K562 (cell line): Measurements from ENCODE around the gene ANXA1. TPM values are rescaled to one million over a fixed set of nuclear protein-coding genes. Genes with fewer than 3 reads are reported as not detected.
A peak's percentile ranks its signal among the peaks of the same experiment; 100 is the strongest.

Experiments used
- ATAC-seq: fragments of 200-7000 bp; cut with Tn5 transposase; 3 replicates; pipeline ENCODE4 v1.9.1; 2020; ENCODE audit warnings: moderate library complexity
- BruUV-seq: library from RNA; stranded (reverse); fragments of 400-500 nt; replicated peaks from 2 replicates; lab custom pipeline; 2021; lab: Mats Ljungman, UMichigan
- CTCF ChIA-PET: fragments of 300-600 bp; formaldehyde crosslinking; extraction: SDS; loops from one replicate; lab custom pipeline; 2021; ENCODE audit warnings: low intra/inter-chr PET ratio; lab: Yijun Ruan, JAX
- POLR2A ChIA-PET: fragments of 300-600, 350-650 bp; sonication (Branson Sonifier 250); formaldehyde crosslinking; extraction: SDS; loops from one replicate; lab custom pipeline; 2021; ENCODE audit warnings: antibody characterized with exemption, inconsistent platforms; lab: Yijun Ruan, JAX
- DNase-seq, 4 experiments: peaks; one replicate each; pipeline versions ENCODE4 v3.0.0 to v3.0.0-alpha.2; 2011 to 2018; ENCODE audit warnings: low spot score in 3 of 4, mixed read lengths in 3 of 4; ENCODE audit errors: extremely low read depth in 1 of 4
- FAIRE-seq: peaks from 2 replicates; lab custom pipeline; 2011; peaks lifted over from hg19 to GRCh38; lab: Jason Lieb, UNC
- H2AFZ ChIP-seq: 2 replicates; pipeline ENCODE4 v1.6.0; 2011; ENCODE audit warnings: low read depth, low read length, control low read depth, inconsistent platforms
- H3K27ac ChIP-seq: fragments of 200-600 bp; 3 replicates; pipeline ENCODE4 v1.8.0; 2011; ENCODE audit warnings: low read depth, mild to moderate bottlenecking, control low read depth, inconsistent platforms, low read length, moderate library complexity, mixed read lengths; ENCODE audit errors: extremely low read depth
- H3K27me3 ChIP-seq, 2 experiments: fragments of 300-600 bp in 1 of 2; 2 replicates in 1 of 2; 3 replicates in 1 of 2; pipeline versions ENCODE4 v1.6.0 to v1.8.0; 2011; ENCODE audit warnings: inconsistent platforms in 2 of 2, low read length in 2 of 2, mild to moderate bottlenecking in 1 of 2, mixed read lengths in 1 of 2, moderate library complexity in 1 of 2; ENCODE audit not compliant: control insufficient read depth in 2 of 2, insufficient read depth in 2 of 2
- H3K36me3 ChIP-seq: fragments of 300-600 bp; 3 replicates; pipeline ENCODE4 v1.8.0; 2011; ENCODE audit warnings: mild to moderate bottlenecking, low read length, inconsistent platforms; ENCODE audit not compliant: control insufficient read depth, insufficient read depth
- H3K4me1 ChIP-seq, 2 experiments: fragments of 200-600 bp in 1 of 2; replicated peaks in 1 of 2; 2 replicates in 1 of 2; 3 replicates in 1 of 2; pipeline versions ENCODE4 v1.5.1 to v1.8.0; 2011; ENCODE audit warnings: inconsistent platforms in 2 of 2, low read length in 2 of 2, mild to moderate bottlenecking in 1 of 2, mixed read lengths in 1 of 2, moderate library complexity in 1 of 2; ENCODE audit not compliant: control insufficient read depth in 2 of 2, insufficient read depth in 2 of 2
- H3K4me2 ChIP-seq: 2 replicates; pipeline ENCODE4 v1.6.1; 2011; ENCODE audit warnings: low read length, control low read depth, inconsistent platforms, mixed read lengths; ENCODE audit not compliant: insufficient read depth
- H3K4me3 ChIP-seq: fragments of 200-600 bp; sonication (generic), shearing (Covaris generic); 2 replicates; pipeline ENCODE4 v1.5.1; 2016; ENCODE audit warnings: control low read depth, inconsistent platforms
- H3K79me2 ChIP-seq: fragments of 200-600 bp; 3 replicates; pipeline ENCODE4 v1.8.0; 2011; ENCODE audit warnings: low read length, inconsistent platforms; ENCODE audit not compliant: control insufficient read depth, insufficient read depth
- H3K9ac ChIP-seq, 2 experiments: 2 replicates each; pipeline versions ENCODE4 v1.6.0 to v1.6.1; 2011; ENCODE audit warnings: low read depth in 2 of 2, low read length in 2 of 2, control low read depth in 1 of 2, inconsistent platforms in 1 of 2, mild to moderate bottlenecking in 1 of 2, mixed read lengths in 1 of 2; ENCODE audit not compliant: insufficient read depth in 1 of 2
- H3K9me1 ChIP-seq: one replicate; pipeline ENCODE4 v1.6.0; 2011; ENCODE audit warnings: inconsistent platforms, mild to moderate bottlenecking, low read length, moderate library complexity; ENCODE audit not compliant: control insufficient read depth, insufficient read depth
- H3K9me3 ChIP-seq: replicated peaks from 2 replicates; pipeline ENCODE4 v1.5.1; 2011; ENCODE audit warnings: low read depth, low read length, inconsistent platforms; ENCODE audit not compliant: control insufficient read depth, insufficient read depth
- H4K20me1 ChIP-seq: replicated peaks from 2 replicates; pipeline ENCODE4 v1.6.1; 2011; ENCODE audit warnings: low read length, inconsistent platforms, mixed read lengths; ENCODE audit not compliant: control insufficient read depth, insufficient read depth
- POLR2G ChIP-seq: fragments of 200-400 bp; formaldehyde crosslinking; IDR thresholded peaks from 2 replicates; pipeline ENCODE4 v1.6.1; 2017; ENCODE audit warnings: low read depth, mild to moderate bottlenecking, antibody characterized with exemption, low read length, moderate library complexity
- PTBP1 ChIP-seq: fragments of 200-400 bp; formaldehyde crosslinking; IDR thresholded peaks from 2 replicates; pipeline ENCODE4 v1.6.1; 2017; ENCODE audit warnings: low read depth, low read length
- RBFOX2 ChIP-seq: fragments of 200-400 bp; formaldehyde crosslinking; IDR thresholded peaks from 2 replicates; pipeline ENCODE4 v1.6.1; 2017; ENCODE audit warnings: low read depth, mild to moderate bottlenecking, low read length, moderate library complexity
- RBM22 ChIP-seq: fragments of 200-400 bp; formaldehyde crosslinking; IDR thresholded peaks from 2 replicates; pipeline ENCODE4 v1.6.1; 2018; ENCODE audit warnings: low read length, low read depth; ENCODE audit not compliant: poor library complexity, severe bottlenecking
- STAT5B ChIP-seq: fragments of 250-450 bp; sonication (Bioruptor Pico); IDR thresholded peaks from 2 replicates; pipeline ENCODE4 v1.8.0; 2021; ENCODE audit warnings: mild to moderate bottlenecking, inconsistent platforms
- ZBTB33 ChIP-seq: sonication (generic); formaldehyde crosslinking; IDR thresholded peaks from 2 replicates; pipeline ENCODE4 v1.8.1; 2023; ENCODE audit warnings: mild to moderate bottlenecking, missing genetic modification reagents
- WGBS: fragments of 100-300 bp; shearing (Covaris generic); methylation state at CpG from one replicate; pipeline ENCODE4 v1.1.6; 2016; ENCODE audit warnings: low coverage, mixed read lengths; ENCODE audit not compliant: insufficient coverage; ENCODE audit errors: missing lambda C conversion rate; 5-methylcytosine and 5-hydroxymethylcytosine counted together
- in situ Hi-C: fragments of 300-500 bp; cut with MboI; formaldehyde crosslinking; loops from 4 replicates; pipeline ENCODE4 v1.15.0; 2018; ENCODE audit warnings: inconsistent platforms, mixed read lengths
- intact Hi-C: fragments of 100-400 bp; cut with micrococcal nuclease; formaldehyde crosslinking; loops from 2 replicates; pipeline ENCODE4 v1.14.2; 2022
- polyA plus RNA-seq, 8 experiments: library from polyadenylated mRNA; depleted of rRNA in 4 of 8; stranded (reverse) in 5 of 8; unstranded in 3 of 8; fragments of >200 nt; fragmentation: Nextera tagmentation in 2 of 8; fragmentation: Illumina TruSeq in 1 of 8; extraction: Ambion mirVana in 2 of 8; extraction: Trizol in 1 of 8; gene quantifications; 2 replicates each; pipeline versions ENCODE4 v1.2.1 to v1.2.3, GENCODE V29; 2011 to 2014; ENCODE audit warnings: inconsistent platforms in 1 of 8, missing spikeins in 1 of 8
- total RNA-seq, 7 experiments: library from RNA; depleted of rRNA in 6 of 7; stranded (reverse); fragments of >200 nt in 6 of 7; fragmentation: Illumina TruSeq in 2 of 7; extraction: Trizol in 2 of 7; gene quantifications; 2 replicates each; pipeline versions ENCODE4 v1.2.1 to v1.2.3, GENCODE V29; 2011 to 2021; ENCODE audit warnings: low replicate concordance in 1 of 7
- TF ChIP-seq, protein P1 (sequence below): fragments of 450-650 bp; IDR thresholded peaks from 2 replicates; pipeline ENCODE4 v1.6.1; 2016; ENCODE audit warnings: mild to moderate bottlenecking

ANXA1 gene
- total and polyA plus RNA-seq, 9 of the 15 experiments (the other 6 are each of a cell fraction or from before 2014, with no cell fraction given) = 406 to 1,298 (median 620) TPM

DNA sequence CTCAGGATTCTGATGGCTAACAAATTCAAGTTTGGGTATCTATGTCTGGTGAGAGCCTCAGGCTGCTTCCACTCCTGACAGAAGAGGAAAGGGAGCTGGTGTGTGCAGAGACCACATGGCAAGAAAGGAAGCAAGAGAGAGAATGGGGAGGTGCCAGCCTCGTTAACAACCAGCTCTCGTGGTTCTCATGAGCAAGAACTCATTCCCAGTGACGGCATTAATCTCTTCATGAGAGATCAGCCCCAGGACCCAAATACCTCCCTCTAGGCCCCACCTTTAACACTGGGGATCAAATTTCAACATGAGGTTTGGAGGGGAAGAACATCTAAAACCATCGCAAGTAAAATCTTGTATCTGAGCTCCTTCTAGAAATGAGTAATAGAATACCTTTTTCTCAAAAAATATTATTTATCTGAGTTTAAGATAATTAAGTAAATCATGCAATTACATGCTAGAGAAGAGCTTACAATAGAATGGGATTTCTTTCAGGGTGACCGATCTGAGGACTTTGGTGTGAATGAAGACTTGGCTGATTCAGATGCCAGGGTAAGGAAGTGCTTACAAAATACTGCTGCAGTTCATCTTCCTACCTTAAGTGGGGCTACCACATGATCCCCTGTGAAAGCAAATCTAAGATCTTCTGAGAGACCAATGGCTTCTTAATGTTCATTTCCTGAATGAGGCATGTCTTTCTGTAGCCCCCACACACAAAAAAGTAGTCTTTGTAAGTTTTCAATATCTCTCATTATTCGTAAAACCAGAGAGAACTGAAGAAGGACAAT lies 11.5 kb downstream of the ANXA1 start (continued):
- TF ChIP-seq, protein P1, sequence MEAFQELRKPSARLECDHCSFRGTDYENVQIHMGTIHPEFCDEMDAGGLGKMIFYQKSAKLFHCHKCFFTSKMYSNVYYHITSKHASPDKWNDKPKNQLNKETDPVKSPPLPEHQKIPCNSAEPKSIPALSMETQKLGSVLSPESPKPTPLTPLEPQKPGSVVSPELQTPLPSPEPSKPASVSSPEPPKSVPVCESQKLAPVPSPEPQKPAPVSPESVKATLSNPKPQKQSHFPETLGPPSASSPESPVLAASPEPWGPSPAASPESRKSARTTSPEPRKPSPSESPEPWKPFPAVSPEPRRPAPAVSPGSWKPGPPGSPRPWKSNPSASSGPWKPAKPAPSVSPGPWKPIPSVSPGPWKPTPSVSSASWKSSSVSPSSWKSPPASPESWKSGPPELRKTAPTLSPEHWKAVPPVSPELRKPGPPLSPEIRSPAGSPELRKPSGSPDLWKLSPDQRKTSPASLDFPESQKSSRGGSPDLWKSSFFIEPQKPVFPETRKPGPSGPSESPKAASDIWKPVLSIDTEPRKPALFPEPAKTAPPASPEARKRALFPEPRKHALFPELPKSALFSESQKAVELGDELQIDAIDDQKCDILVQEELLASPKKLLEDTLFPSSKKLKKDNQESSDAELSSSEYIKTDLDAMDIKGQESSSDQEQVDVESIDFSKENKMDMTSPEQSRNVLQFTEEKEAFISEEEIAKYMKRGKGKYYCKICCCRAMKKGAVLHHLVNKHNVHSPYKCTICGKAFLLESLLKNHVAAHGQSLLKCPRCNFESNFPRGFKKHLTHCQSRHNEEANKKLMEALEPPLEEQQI = no peak
- TF ChIP-seq PTBP1 (no peak), STAT5B (CRISPR knock-in tag) (no peak)

GRCh38 chr9:73165911-73166310 lies 14.2 kb downstream of the ANXA1 start:
- no peaks in the 10 kb centered on the region for H3K79me2 ChIP-seq
- H3K4me1 ChIP-seq = no peaks in the 10 kb centered on the region
- no peak overlapping the region for H2AFZ ChIP-seq
- in situ Hi-C loops (no loop called here), intact Hi-C loops (no loop called here)
- H3K9ac ChIP-seq = no peak overlapping the region
- no peaks in the 10 kb centered on the region for H3K27me3 ChIP-seq
- ChIA-PET CTCF (no interaction called here), POLR2A (interaction anchor here (0.6 kb wide), 1 partner anchor 65 kb away, joined by 3 read pairs; no protein-coding TSS in a partner anchor)
- H3K4me3 ChIP-seq = no peak overlapping the region
- 92% methylated on average over 2 of the region's 2 CpGs for WGBS
- no peak for ATAC-seq
- no peak overlapping the region for H3K4me2 ChIP-seq
- no peak overlapping the region for H3K27ac ChIP-seq
- no peak for DNase-seq
- TF ChIP-seq POLR2G (peak; percentile 53; the same call in 1 of the 2 replicates), ZBTB33 (CRISPR knock-in tag) (no peak), RBFOX2 (peak; percentile 52; the same call in 1 of the 2 replicates), RBM22 (peak; percentile 71)
- H3K9me1 ChIP-seq = no peaks in the 10 kb centered on the region
- no TSS peak for BruUV-seq
- no peaks in the 10 kb centered on the region for H3K9me3 ChIP-seq
- FAIRE-seq = no peak
- peaks cover 96% of the 10 kb centered on the region for H3K36me3 ChIP-seq
- no peaks in the 10 kb centered on the region for H4K20me1 ChIP-seq
